Central memory CD4-positive, alpha-beta T cell (primary cell): Measurements from ENCODE around the gene GAL3ST2.

ENCODE experiments used
- DNase-seq: peaks from one replicate; pipeline ENCODE4 v3.0.0; 2022

The GAL3ST2 gene

DNA sequence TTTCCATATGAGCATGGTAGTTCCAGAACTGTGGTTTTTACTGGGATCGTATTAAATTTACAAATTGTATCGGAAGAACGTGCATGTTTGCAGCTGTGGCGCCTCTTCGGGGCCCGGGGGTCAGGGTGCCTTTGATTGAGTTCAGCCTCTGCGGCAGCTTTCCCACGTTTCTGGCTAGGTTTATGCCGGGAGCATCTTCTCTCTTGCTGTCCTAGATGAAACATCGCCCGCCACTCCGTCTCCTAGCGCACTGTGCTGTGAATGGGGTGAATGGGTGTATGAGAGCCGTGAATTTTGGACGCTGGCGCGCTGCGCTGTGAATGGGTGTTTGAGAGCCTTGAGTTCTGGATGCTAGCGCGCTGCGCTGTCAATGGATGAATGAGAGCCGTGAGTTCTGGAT lies 69.8 kb downstream of the GAL3ST2 start:
- no peak for DNase-seq

DNA sequence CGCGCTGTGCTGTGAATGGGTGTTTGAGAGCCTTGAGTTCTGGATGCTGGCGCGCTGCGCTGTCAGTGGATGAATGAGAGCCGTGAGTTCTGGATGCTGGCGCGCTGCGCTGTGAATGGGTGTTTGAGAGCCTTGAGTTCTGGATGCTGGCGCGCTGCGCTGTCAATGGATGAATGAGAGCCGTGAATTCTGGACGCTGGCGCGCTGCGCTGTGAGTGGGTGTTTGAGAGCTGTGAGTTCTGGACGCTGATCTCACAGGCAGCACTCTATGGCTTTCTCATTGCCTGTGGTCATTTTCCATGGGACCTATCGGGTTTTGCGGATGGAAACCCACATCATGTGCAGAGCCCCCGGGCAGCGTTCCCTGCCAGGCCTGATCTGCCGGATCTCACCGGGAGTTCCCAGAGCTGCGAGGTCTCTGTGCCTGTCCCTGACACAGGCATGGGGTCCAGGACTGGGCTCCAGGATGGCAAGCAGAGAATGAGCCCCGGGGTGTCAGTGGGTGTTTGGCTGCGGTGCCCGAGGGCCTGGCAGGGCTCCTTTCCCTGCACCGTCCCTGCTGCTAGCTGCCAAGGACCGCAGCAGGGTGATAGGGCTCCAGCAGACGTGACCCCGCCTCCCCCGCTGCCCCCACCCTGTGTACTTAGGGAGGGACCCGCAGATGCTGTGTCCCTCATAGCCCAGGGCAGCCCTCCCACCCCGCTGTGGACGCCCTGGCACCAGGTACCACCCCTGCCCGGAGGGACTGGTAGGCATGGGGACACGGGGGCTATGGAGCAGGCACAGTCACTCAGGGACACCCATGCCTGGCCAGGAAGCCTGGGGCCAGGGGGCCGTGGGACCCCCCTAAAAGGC lies 72.4 kb downstream of the GAL3ST2 start:
- no peak for DNase-seq

DNA sequence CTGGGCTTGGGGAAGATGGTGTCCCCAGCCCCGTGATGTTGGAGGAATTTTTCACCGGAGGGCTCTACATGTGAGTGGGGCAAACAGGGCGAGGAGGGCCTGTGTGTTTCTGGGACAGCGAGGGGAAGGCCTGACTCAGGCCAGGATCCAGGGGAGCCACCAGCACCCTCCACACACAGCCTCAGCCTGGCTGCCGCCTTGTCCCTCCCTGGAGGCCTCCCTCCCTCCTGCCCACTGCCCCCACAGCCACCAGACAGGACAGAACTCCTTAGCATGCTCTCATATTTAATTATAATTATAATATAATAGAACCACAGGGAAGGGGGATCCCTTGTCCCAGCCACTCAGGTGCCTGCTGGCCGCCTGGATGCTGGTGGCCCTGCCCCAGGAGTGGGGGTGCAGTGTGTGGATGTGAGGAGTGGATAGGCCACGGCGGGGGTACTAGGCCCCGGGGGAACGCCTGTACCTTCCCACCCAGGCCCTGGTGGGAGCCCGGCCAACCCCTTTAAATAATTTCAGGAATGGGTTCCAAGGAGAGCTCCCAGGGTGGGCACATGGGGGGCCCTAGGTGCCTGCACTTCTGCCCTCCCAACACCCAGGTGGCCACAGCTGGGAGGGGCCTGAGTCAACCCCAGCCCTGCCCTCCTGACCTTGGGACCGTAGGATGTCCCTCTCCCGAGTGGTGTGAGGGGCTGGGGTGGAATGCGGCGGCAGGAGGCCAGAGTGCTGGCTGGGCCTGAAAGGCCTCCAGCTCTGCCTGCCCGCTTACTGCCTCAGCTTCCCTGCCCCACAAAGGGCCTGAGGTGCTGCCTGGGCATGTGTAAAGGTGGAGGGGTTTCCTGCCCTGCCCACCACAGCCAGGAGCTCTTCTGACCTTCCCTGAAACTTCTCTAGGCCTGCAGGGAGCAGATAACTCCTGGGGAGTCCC lies 73.3 kb downstream of the GAL3ST2 start:
- no peak for DNase-seq

DNA sequence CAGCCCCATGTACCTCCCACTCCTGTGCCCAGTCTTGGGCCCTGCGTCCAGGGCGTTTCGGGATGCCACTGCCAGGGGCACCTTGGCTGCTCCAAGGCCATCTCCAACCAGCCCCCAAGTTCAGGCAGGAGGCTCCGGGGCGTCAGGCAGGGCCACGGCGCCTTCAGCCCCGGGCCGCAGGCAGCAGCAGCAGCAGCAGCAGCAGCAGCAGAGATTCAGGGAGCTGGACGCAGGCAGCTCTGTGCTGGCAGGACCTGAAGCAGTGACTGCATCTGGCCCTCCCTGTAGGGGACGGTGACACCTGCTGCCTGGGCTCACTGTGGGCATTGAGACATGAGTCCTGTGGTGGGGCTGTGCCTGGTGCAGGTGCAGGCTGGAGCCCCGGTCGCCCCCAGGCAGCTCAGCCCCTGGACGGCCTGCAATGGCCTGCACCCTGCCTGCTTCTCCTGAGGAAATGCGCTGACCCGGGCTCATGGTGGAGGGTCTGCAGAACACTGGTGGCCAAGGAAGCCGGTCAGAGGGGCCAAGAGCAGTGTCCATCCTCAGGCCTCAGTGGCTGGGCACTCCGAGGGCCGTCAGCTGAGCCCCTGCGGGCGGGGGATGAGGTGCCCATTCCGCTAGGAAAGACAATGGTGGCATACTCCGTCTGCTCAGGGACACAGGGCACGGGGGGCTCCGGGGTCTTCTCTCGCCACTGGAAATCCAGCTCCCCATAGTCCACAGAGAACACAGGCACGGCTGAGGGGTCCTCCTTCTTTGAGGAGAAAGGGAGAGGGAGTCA lies 74.1 kb downstream of the GAL3ST2 start:
- DNase-seq: no peak

DNA sequence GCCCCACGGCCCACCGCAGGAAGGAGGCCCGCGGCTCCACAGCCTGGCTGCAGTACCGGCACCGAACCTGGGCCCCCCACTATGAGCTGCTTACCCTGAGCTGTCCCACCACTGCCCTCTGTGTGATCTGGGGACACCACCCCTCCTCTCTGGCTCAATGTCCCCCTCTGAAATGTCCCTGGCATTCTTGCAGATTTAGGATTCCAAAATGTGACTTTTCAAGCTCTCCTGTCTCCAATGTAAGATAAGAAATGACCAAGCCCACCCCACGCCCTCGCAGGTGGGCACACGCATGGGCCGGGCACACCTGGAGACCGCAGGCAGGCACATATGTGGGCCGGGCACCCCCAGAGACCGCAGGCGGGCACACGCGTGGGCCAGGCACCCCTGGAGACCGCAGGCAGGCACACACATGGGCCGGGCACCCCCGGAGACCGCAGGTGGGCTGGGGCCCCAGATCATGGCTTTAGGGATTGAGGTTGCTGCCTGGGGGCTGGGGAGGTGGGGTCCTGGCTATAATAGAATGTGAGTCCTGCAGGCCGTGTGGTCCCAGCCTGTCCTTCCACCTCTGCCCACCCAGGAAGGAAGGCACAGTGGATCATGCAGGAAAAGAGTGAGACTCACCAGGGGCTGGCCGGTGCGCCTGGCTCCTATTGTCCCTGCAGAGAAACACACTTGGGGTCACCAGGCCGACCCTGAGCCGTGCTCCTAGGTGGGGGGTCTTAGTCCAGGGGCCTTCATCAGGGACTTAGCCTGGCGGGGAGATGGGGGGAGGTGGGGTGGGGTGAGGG lies 74.9 kb downstream of the GAL3ST2 start:
- no peak for DNase-seq

DNA sequence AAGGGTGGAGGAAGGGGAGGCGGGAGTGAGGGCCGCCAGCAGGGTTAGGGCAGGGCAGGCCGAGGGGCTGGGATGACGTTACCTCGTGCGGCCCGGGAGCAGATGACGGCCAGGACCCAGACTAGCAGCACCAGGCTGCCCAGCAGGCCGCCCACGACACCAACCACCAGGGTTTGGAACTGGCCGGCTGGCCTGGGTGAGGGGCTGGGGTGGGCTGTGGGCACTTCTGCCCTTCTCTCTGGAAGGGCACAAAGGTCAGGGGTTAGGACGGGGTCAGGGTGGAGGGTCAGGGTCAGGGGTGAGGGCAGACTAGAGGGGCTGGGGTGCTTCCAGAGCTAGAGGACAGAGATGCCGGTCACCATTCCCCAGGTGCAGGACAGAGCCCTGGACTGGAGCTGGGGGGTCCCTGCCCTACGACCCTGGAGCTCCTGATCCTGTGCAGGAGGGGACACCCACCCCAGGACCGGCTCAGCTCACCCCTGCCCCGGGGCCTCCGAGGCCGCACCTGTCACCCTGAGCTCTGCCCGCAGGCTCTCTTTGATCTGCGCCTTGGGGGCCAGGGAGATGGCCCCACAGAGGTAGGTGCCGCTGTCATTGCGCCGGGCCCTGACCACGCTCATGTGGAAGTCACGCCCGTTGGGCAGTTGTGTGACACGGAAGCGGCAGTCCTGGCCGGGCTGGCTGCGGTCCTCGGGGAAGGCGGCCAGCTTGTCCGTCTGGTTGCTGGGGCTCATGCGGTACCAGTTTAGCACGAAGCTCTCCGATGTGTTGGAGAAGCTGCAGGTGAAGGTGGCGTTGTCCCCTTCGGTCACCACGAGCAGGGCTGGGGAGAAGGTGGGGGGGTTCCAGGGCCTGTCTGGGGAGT lies 75.7 kb downstream of the GAL3ST2 start:
- DNase-seq: no peak

DNA sequence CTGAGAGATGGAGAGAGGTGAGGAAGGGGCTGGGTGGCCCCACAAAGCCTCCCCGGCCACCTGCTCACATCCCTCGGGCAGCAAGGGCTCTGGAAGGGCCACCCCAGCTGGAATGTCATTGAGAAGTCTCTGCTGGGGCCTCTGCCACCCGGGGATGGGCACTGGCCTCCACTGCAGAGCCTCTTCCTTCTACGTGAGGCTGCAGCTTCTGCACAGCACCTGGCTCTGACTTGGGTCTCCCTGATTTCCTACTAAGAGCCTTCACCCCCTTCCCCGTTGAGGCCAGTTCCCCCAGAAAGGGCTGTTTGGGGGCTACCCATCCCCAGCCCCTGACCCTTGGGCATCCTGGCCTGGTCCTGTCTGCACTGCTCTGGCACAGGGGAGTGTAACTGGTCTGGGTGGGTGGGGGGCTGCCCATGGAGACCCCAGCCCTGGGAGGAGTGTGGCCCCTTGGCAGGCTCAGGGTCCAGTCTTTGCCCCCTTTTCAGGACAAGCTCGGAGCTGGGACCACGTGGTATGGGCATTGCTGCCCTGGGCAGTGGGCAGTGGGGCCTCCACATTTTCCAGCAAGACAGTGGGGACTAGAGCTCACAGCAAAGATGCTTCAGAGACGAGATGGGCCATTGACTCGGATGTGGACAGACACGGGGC lies 76.5 kb downstream of the GAL3ST2 start:
- DNase-seq: no peak
